ENCODE results near the gene PTPN4. TPM values are rescaled to one million over a fixed set of nuclear protein-coding genes. Genes with fewer than 3 reads are reported as not detected.

PTPN4 gene
- total and polyA plus RNA-seq, 2 of the 13 experiments (the other 11 are each of a cell fraction or from before 2014, with no cell fraction given): 20.3 to 34.6 TPM

DNA sequence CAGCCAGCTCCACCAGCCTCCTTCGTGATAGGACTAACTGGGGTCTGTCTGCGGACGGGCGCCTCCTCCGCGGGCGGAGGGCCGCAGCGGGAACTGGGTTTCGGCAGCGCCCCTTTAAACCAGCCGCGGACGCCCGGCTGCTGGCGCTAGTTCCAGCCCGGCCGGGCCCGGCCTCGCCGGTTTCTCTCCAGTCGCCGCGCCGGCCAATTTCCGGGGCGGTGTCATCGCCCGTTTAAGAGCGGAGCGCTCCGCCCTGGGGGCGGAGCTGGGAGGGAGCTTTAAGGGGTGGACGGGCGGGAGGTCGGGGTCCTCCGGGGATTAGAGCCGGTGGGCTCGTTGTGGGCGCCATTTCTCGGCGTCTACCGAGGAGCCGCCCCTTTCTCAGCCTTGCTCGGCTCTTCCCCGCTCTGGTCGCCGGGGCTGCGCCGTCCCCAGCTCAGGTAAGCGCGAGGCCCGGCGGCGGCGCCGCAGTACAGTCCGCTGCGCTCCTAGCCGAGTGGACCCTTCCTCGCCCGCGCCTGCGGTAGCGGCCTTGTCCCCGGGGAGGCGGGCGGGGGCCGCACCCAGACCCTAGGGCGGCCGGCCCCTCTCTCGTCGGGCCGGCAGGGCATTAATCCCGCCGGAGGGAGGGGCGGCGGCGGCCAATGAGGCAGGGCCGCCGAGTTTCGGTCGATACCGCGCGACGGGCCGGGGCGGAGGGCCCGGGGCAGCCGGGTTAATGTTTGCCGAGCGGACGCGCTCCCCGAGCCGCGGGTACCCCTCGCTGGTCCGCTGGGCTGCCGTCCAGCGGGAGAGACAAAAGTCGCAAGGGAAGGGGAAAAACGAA lies 253.3 kb downstream of the PTPN4 start, which contains the start of gene EPB41L5 (continued):
- TF ChIP-seq MYC (CRISPR knock-in tag; IDR thresholded peaks at IDR 0.05; ENCODE audit: borderline replicate concordance) (peak; percentile 81; the same call in 1 of the 2 replicates), FOSL1 (CRISPR knock-in tag; IDR thresholded peaks at IDR 0.05; ENCODE audit: borderline replicate concordance) (no peak), ZSCAN30 (CRISPR knock-in tag; IDR thresholded peaks at IDR 0.05) (0 out of 2 replicates have a peak, but pooled peaks have one; percentile 42), ZNF143 (CRISPR knock-in tag; IDR thresholded peaks at IDR 0.05) (no peak), ZFP62 (CRISPR knock-in tag; IDR thresholded peaks at IDR 0.05) (no peak), ZBTB7B (CRISPR knock-in tag; IDR thresholded peaks at IDR 0.05) (peak; percentile 94), MED1 (CRISPR knock-in tag; IDR thresholded peaks at IDR 0.05) (peak; percentile 75), ZNF660 (CRISPR knock-in tag; IDR thresholded peaks at IDR 0.05; ENCODE audit: borderline replicate concordance, low read depth) (no peak), ZMAT3 (CRISPR knock-in tag; conservative IDR thresholded peaks at IDR 0.05) (peak; percentile 90), FOXA3 (CRISPR knock-in tag; IDR thresholded peaks at IDR 0.05) (peak; percentile 43; the same call in 1 of the 2 replicates), SALL2 (CRISPR knock-in tag; IDR thresholded peaks at IDR 0.05) (peak; percentile 87; the same call in 1 of the 2 replicates), NFKBIZ (CRISPR knock-in tag; IDR thresholded peaks at IDR 0.05) (peak; percentile 59; the same call in 1 of the 2 replicates), ZNF124 (CRISPR knock-in tag; IDR thresholded peaks at IDR 0.05) (peak; percentile 95), ZNF292 (CRISPR knock-in tag; IDR thresholded peaks at IDR 0.05; ENCODE audit: borderline replicate concordance, low read depth) (0 out of 2 replicates have a peak, but pooled peaks have one; percentile 10), CBX5 (CRISPR knock-in tag; IDR thresholded peaks at IDR 0.05; ENCODE audit: borderline replicate concordance) (peak; percentile 61; the same call in 1 of the 2 replicates), ZZZ3 (CRISPR knock-in tag; IDR thresholded peaks at IDR 0.05; ENCODE audit: borderline replicate concordance) (no peak; the same call in 1 of the 2 replicates)
- TF ChIP-seq, protein P1, sequence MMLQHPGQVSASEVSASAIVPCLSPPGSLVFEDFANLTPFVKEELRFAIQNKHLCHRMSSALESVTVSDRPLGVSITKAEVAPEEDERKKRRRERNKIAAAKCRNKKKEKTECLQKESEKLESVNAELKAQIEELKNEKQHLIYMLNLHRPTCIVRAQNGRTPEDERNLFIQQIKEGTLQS (CRISPR knock-in tag; IDR thresholded peaks at IDR 0.05): peak; percentile 53; the same call in 1 of the 2 replicates
- TF ChIP-seq, protein P2, sequence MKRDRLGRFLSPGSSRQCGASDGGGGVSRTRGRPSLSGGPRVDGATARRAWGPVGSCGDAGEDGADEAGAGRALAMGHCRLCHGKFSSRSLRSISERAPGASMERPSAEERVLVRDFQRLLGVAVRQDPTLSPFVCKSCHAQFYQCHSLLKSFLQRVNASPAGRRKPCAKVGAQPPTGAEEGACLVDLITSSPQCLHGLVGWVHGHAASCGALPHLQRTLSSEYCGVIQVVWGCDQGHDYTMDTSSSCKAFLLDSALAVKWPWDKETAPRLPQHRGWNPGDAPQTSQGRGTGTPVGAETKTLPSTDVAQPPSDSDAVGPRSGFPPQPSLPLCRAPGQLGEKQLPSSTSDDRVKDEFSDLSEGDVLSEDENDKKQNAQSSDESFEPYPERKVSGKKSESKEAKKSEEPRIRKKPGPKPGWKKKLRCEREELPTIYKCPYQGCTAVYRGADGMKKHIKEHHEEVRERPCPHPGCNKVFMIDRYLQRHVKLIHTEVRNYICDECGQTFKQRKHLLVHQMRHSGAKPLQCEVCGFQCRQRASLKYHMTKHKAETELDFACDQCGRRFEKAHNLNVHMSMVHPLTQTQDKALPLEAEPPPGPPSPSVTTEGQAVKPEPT (CRISPR knock-in tag; IDR thresholded peaks at IDR 0.05; ENCODE audit: low read depth): peak; percentile 79; the same call in 1 of the 2 replicates
- TF ChIP-seq, protein P3, sequence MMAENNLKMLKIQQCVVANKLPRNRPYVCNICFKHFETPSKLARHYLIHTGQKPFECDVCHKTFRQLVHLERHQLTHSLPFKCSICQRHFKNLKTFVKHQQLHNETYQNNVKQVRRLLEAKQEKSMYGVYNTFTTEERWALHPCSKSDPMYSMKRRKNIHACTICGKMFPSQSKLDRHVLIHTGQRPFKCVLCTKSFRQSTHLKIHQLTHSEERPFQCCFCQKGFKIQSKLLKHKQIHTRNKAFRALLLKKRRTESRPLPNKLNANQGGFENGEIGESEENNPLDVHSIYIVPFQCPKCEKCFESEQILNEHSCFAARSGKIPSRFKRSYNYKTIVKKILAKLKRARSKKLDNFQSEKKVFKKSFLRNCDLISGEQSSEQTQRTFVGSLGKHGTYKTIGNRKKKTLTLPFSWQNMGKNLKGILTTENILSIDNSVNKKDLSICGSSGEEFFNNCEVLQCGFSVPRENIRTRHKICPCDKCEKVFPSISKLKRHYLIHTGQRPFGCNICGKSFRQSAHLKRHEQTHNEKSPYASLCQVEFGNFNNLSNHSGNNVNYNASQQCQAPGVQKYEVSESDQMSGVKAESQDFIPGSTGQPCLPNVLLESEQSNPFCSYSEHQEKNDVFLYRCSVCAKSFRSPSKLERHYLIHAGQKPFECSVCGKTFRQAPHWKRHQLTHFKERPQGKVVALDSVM (CRISPR knock-in tag; IDR thresholded peaks at IDR 0.05): peak; percentile 51
- TF ChIP-seq, protein P4, sequence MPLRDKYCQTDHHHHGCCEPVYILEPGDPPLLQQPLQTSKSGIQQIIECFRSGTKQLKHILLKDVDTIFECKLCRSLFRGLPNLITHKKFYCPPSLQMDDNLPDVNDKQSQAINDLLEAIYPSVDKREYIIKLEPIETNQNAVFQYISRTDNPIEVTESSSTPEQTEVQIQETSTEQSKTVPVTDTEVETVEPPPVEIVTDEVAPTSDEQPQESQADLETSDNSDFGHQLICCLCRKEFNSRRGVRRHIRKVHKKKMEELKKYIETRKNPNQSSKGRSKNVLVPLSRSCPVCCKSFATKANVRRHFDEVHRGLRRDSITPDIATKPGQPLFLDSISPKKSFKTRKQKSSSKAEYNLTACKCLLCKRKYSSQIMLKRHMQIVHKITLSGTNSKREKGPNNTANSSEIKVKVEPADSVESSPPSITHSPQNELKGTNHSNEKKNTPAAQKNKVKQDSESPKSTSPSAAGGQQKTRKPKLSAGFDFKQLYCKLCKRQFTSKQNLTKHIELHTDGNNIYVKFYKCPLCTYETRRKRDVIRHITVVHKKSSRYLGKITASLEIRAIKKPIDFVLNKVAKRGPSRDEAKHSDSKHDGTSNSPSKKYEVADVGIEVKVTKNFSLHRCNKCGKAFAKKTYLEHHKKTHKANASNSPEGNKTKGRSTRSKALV (CRISPR knock-in tag; IDR thresholded peaks at IDR 0.05): peak; percentile 84
- TF ChIP-seq, protein P5, sequence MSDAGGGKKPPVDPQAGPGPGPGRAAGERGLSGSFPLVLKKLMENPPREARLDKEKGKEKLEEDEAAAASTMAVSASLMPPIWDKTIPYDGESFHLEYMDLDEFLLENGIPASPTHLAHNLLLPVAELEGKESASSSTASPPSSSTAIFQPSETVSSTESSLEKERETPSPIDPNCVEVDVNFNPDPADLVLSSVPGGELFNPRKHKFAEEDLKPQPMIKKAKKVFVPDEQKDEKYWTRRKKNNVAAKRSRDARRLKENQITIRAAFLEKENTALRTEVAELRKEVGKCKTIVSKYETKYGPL (CRISPR knock-in tag; IDR thresholded peaks at IDR 0.05): no peak
- TF ChIP-seq, protein P6, sequence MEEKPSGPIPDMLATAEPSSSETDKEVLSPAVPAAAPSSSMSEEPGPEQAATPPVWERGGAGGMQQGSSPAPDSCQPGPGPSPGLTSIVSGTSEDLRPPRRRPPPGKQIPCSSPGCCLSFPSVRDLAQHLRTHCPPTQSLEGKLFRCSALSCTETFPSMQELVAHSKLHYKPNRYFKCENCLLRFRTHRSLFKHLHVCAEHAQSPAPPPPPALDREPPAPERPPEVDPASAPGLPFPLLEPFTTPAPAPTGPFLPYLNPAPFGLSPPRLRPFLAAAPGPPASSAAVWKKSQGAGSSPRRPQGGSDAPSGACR (CRISPR knock-in tag; IDR thresholded peaks at IDR 0.05): peak; percentile 22

Measured in HepG2 (cell line).